Measurements from ENCODE around the gene IL12RB1. TPM values are rescaled to one million over a fixed set of nuclear protein-coding genes. Genes with fewer than 3 reads are reported as not detected.

The IL12RB1 gene
- total and polyA plus RNA-seq, 2 donors (not counting 1 experiment from before 2014, with no cell fraction given) = 0.50 to 0.75 TPM

- Histone ChIP-seq H3K4me2 (ENCODE audit: extremely low read depth, insufficient read depth, low read length) (peak overlapping the region; percentile 95), H3K9ac (ENCODE audit: insufficient read depth, low read length) (peak overlapping the region; percentile 73), H3K27ac (ENCODE audit: insufficient read depth, low read length) (no peak overlapping the region), H3K36me3 (ENCODE audit: control insufficient read depth, insufficient read depth, low read length) (peaks cover 5% of the 10 kb centered on the region), H2AFZ (ENCODE audit: low read length) (peak overlapping the region; percentile 60), H3K4me1 (ENCODE audit: control insufficient read depth, extremely low read depth, insufficient read depth, low read length) (peaks cover 12% of the 10 kb centered on the region), H3K4me3 (replicated peaks in 1 of 4; ENCODE audit: control extremely low read depth in 1 of 4, insufficient read depth in 1 of 4, low read depth in 3 of 4, low read length in 4 of 4) (peak overlapping the region; percentile 51 to 71 (median 64)), H3K79me2 (ENCODE audit: control insufficient read depth, insufficient read depth, low read length) (no peaks in the 10 kb centered on the region), H3K27me3 (ENCODE audit: control insufficient read depth, insufficient read depth, low read length) (no peaks in the 10 kb centered on the region), H3K9me3 (ENCODE audit: control insufficient read depth, insufficient read depth, low read depth, low read length) (no peaks in the 10 kb centered on the region), H4K20me1 (ENCODE audit: control insufficient read depth, extremely low read depth, insufficient read depth, low read length) (no peaks in the 10 kb centered on the region)
- no peak for DNase-seq (ENCODE audit: low read depth in 2 of 2)
- TF ChIP-seq CTCF (conservative IDR thresholded peaks at IDR 0.05 in 1 of 2, IDR thresholded peaks at IDR 0.05 in 1 of 2; ENCODE audit: low read depth in 1 of 2, low read length in 2 of 2) (no peak), EZH2 (IDR thresholded peaks at IDR 0.05; ENCODE audit: low read length, missing control alignments) (peak; percentile 31)
Measured at GRCh38 chr19:18118420-18119012, 31.8 kb upstream of the IL12RB1 start.

GRCh38 chr19:18117692-18118378 is 31.1 kb upstream of the IL12RB1 start:
- Histone ChIP-seq H3K27ac (ENCODE audit: insufficient read depth, low read length) (peak overlapping the region; percentile 43), H3K9me3 (ENCODE audit: control insufficient read depth, insufficient read depth, low read depth, low read length) (no peaks in the 10 kb centered on the region), H3K36me3 (ENCODE audit: control insufficient read depth, insufficient read depth, low read length) (peaks cover 1% of the 10 kb centered on the region), H2AFZ (ENCODE audit: low read length) (peak overlapping the region; percentile 65), H3K4me3 (replicated peaks in 1 of 4; ENCODE audit: control extremely low read depth in 1 of 4, insufficient read depth in 1 of 4, low read depth in 3 of 4, low read length in 4 of 4) (peak overlapping the region; percentile 51 to 71 (median 64)), H3K4me1 (ENCODE audit: control insufficient read depth, extremely low read depth, insufficient read depth, low read length) (peaks cover 12% of the 10 kb centered on the region), H3K9ac (ENCODE audit: insufficient read depth, low read length) (peak overlapping the region; percentile 73), H3K79me2 (ENCODE audit: control insufficient read depth, insufficient read depth, low read length) (no peaks in the 10 kb centered on the region), H3K27me3 (ENCODE audit: control insufficient read depth, insufficient read depth, low read length) (no peaks in the 10 kb centered on the region), H3K4me2 (ENCODE audit: extremely low read depth, insufficient read depth, low read length) (peak overlapping the region; percentile 95), H4K20me1 (ENCODE audit: control insufficient read depth, extremely low read depth, insufficient read depth, low read length) (no peaks in the 10 kb centered on the region)
- TF ChIP-seq CTCF (conservative IDR thresholded peaks at IDR 0.05 in 1 of 2, IDR thresholded peaks at IDR 0.05 in 1 of 2; ENCODE audit: low read depth in 1 of 2, low read length in 2 of 2) (no peak), EZH2 (IDR thresholded peaks at IDR 0.05; ENCODE audit: low read length, missing control alignments) (no peak)
- peak; percentile 70 to 76 for DNase-seq (ENCODE audit: low read depth in 2 of 2)

GRCh38 chr19:18117364-18117691 is 30.6 kb upstream of the IL12RB1 start:
- Histone ChIP-seq H3K27ac (ENCODE audit: insufficient read depth, low read length) (peak overlapping the region; percentile 43), H4K20me1 (ENCODE audit: control insufficient read depth, extremely low read depth, insufficient read depth, low read length) (no peaks in the 10 kb centered on the region), H3K4me2 (ENCODE audit: extremely low read depth, insufficient read depth, low read length) (peak overlapping the region; percentile 72), H3K9ac (ENCODE audit: insufficient read depth, low read length) (no peak overlapping the region), H3K4me3 (replicated peaks in 1 of 4; ENCODE audit: control extremely low read depth in 1 of 4, insufficient read depth in 1 of 4, low read depth in 3 of 4, low read length in 4 of 4) (peak overlapping the region in 3 of 4 experiments; percentile 30 to 49 (median 32)), H3K27me3 (ENCODE audit: control insufficient read depth, insufficient read depth, low read length) (no peaks in the 10 kb centered on the region), H3K9me3 (ENCODE audit: control insufficient read depth, insufficient read depth, low read depth, low read length) (no peaks in the 10 kb centered on the region), H2AFZ (ENCODE audit: low read length) (peak overlapping the region; percentile 65), H3K4me1 (ENCODE audit: control insufficient read depth, extremely low read depth, insufficient read depth, low read length) (peaks cover 12% of the 10 kb centered on the region), H3K79me2 (ENCODE audit: control insufficient read depth, insufficient read depth, low read length) (no peaks in the 10 kb centered on the region), H3K36me3 (ENCODE audit: control insufficient read depth, insufficient read depth, low read length) (peaks cover 1% of the 10 kb centered on the region)
- DNase-seq (ENCODE audit: low read depth in 2 of 2) = no peak
- no peak for TF ChIP-seq CTCF (conservative IDR thresholded peaks at IDR 0.05 in 1 of 2, IDR thresholded peaks at IDR 0.05 in 1 of 2; ENCODE audit: low read depth in 1 of 2, low read length in 2 of 2)
- no peak for TF ChIP-seq EZH2 (IDR thresholded peaks at IDR 0.05; ENCODE audit: low read length, missing control alignments)

Data from fibroblast of lung (primary cell).